H1 (cell line): ENCODE measurements around the gene PACSIN2. TPM values are rescaled to one million over a fixed set of nuclear protein-coding genes. Genes with fewer than 3 reads are reported as not detected.

Source experiments
- CTCF ChIA-PET: fragments of 300-600 bp; sonication (Branson Sonifier 250); formaldehyde crosslinking; loops from one replicate; lab custom pipeline; 2021; ENCODE audit not compliant: partially characterized antibody; lab: Charles Lee
- POLR2A ChIA-PET: fragments of 300-600 bp; sonication (Branson Sonifier 250); formaldehyde crosslinking; loops from one replicate; lab custom pipeline; 2021; ENCODE audit warnings: inconsistent platforms; ENCODE audit not compliant: partially characterized antibody; lab: Charles Lee
- DNase-seq, 2 experiments: peaks; one replicate each; pipeline versions ENCODE4 v3.0.0 to v3.0.0-alpha.2; 2010 to 2022; ENCODE audit warnings: low spot score in 2 of 2, low read depth in 1 of 2, mixed read lengths in 1 of 2
- FAIRE-seq: peaks from 2 replicates; lab custom pipeline; 2011; peaks lifted over from hg19 to GRCh38; lab: Jason Lieb, UNC
- H2AFZ ChIP-seq: 2 replicates; pipeline ENCODE4 v1.8.1; 2012; ENCODE audit warnings: low read length, inconsistent platforms
- H2AK5ac ChIP-seq: 2 replicates; pipeline ENCODE4 v1.6.1; 2013; ENCODE audit warnings: low read depth, low read length
- H2BK120ac ChIP-seq: replicated peaks from 2 replicates; pipeline ENCODE3; 2013; ENCODE audit warnings: low read depth, low read length, inconsistent platforms
- H2BK12ac ChIP-seq: 2 replicates; pipeline ENCODE4 v1.6.1; 2013; ENCODE audit warnings: low read depth, low read length
- H2BK15ac ChIP-seq: 2 replicates; pipeline ENCODE4 v1.6.1; 2013; ENCODE audit warnings: low read length
- H2BK20ac ChIP-seq: 2 replicates; pipeline ENCODE4 v1.6.1; 2013; ENCODE audit warnings: low read length
- H2BK5ac ChIP-seq: 2 replicates; pipeline ENCODE4 v1.6.1; 2013; ENCODE audit warnings: low read depth, low read length
- H3K14ac ChIP-seq: 2 replicates; pipeline ENCODE4 v1.6.1; 2013; ENCODE audit warnings: inconsistent platforms; ENCODE audit not compliant: insufficient read length
- H3K18ac ChIP-seq: 2 replicates; pipeline ENCODE4 v1.6.1; 2013; ENCODE audit warnings: low read length; ENCODE audit errors: extremely low read depth
- H3K23ac ChIP-seq: 2 replicates; pipeline ENCODE4 v1.6.1; 2013; ENCODE audit warnings: inconsistent platforms; ENCODE audit not compliant: insufficient read length
- H3K23me2 ChIP-seq: 2 replicates; pipeline ENCODE4 v1.6.1; 2013; ENCODE audit warnings: low read depth, low read length
- H3K27ac ChIP-seq: 2 replicates; pipeline ENCODE4 v1.6.1; 2011; ENCODE audit warnings: low read depth, low read length, inconsistent platforms
- H3K27me3 ChIP-seq, 4 experiments: replicated peaks in 1 of 4; 1 replicate in 1 of 4; 2 replicates in 3 of 4; pipeline versions ENCODE4 v1.6.1 to v1.8.1; 2011 to 2013; ENCODE audit warnings: low read length in 3 of 4, mild to moderate bottlenecking in 3 of 4, inconsistent platforms in 2 of 4, mixed read lengths in 2 of 4, moderate library complexity in 1 of 4; ENCODE audit not compliant: control insufficient read depth in 3 of 4, insufficient read depth in 3 of 4; ENCODE audit errors: extremely low read depth in 1 of 4
- H3K36me3 ChIP-seq, 4 experiments: 2 replicates each; pipeline versions ENCODE4 v1.6.1 to v1.8.1; 2011 to 2013; ENCODE audit warnings: mild to moderate bottlenecking in 4 of 4, low read length in 3 of 4, moderate library complexity in 2 of 4, control low read depth in 1 of 4, inconsistent platforms in 1 of 4; ENCODE audit not compliant: insufficient read depth in 4 of 4, control insufficient read depth in 2 of 4
- H3K4ac ChIP-seq: replicated peaks from 2 replicates; pipeline ENCODE3; 2013; ENCODE audit warnings: low read length, low read depth, mixed read lengths, inconsistent platforms; ENCODE audit not compliant: insufficient read length
- H3K4me1 ChIP-seq, 4 experiments: replicated peaks in 1 of 4; 1 replicate in 1 of 4; 2 replicates in 3 of 4; pipeline versions ENCODE4 v1.6.1 to v1.8.1; 2011 to 2013; ENCODE audit warnings: low read length in 3 of 4, inconsistent platforms in 2 of 4, mixed read lengths in 1 of 4; ENCODE audit not compliant: insufficient read depth in 4 of 4, control insufficient read depth in 3 of 4
- H3K4me2 ChIP-seq, 2 experiments: 2 replicates each; pipeline versions ENCODE4 v1.6.1 to v1.8.1; 2011 to 2013; ENCODE audit warnings: low read depth in 2 of 2, low read length in 2 of 2, control low read depth in 1 of 2, inconsistent platforms in 1 of 2, mild to moderate bottlenecking in 1 of 2; ENCODE audit not compliant: insufficient read depth in 1 of 2
- H3K4me3 ChIP-seq, 4 experiments: fragments of 200-600, 300-600 bp in 1 of 4; sonication (generic), shearing (Covaris generic), sonication (Bioruptor Twin) in 1 of 4; 2 replicates each; pipeline versions ENCODE4 v1.5.1 to v1.8.1; 2011 to 2016; ENCODE audit warnings: low read length in 4 of 4, low read depth in 3 of 4, control low read depth in 2 of 4, inconsistent platforms in 2 of 4, mild to moderate bottlenecking in 2 of 4, mixed read lengths in 1 of 4, moderate library complexity in 1 of 4; ENCODE audit not compliant: insufficient read depth in 2 of 4; ENCODE audit errors: extremely low read depth in 1 of 4
- H3K56ac ChIP-seq: replicated peaks from 2 replicates; pipeline ENCODE3; 2013; ENCODE audit warnings: low read depth, mild to moderate bottlenecking, mixed read lengths, low read length, inconsistent platforms; ENCODE audit not compliant: insufficient read length
- H3K79me1 ChIP-seq: 2 replicates; pipeline ENCODE4 v1.6.1; 2013; ENCODE audit warnings: low read depth, low read length, control low read depth
- H3K79me2 ChIP-seq, 2 experiments: 2 replicates each; pipeline versions ENCODE4 v1.6.1 to v1.8.1; 2012 to 2013; ENCODE audit warnings: low read length in 2 of 2, mild to moderate bottlenecking in 2 of 2, inconsistent platforms in 1 of 2; ENCODE audit not compliant: insufficient read depth in 2 of 2, control insufficient read depth in 1 of 2
- H3K9ac ChIP-seq, 4 experiments: replicated peaks in 1 of 4; 1 replicate in 1 of 4; 2 replicates in 3 of 4; pipeline versions ENCODE4 v1.6.1 to v1.8.1; 2011 to 2013; ENCODE audit warnings: low read depth in 3 of 4, low read length in 3 of 4, control low read depth in 2 of 4, mild to moderate bottlenecking in 2 of 4, moderate library complexity in 2 of 4, inconsistent platforms in 1 of 4; ENCODE audit errors: extremely low read depth in 1 of 4
- H3K9me3 ChIP-seq, 2 experiments: 2 replicates each; pipeline versions ENCODE4 v1.6.1 to v1.8.1; 2012 to 2013; ENCODE audit warnings: mild to moderate bottlenecking in 2 of 2, moderate library complexity in 2 of 2, control low read depth in 1 of 2, inconsistent platforms in 1 of 2, low read depth in 1 of 2, low read length in 1 of 2, mixed read lengths in 1 of 2; ENCODE audit not compliant: insufficient read depth in 2 of 2
- H4K20me1 ChIP-seq, 2 experiments: replicated peaks in 1 of 2; 2 replicates each; pipeline versions ENCODE3 to v1.8.1; 2011 to 2013; ENCODE audit warnings: inconsistent platforms in 2 of 2, low read length in 2 of 2, mild to moderate bottlenecking in 1 of 2; ENCODE audit not compliant: insufficient read depth in 2 of 2, control insufficient read depth in 1 of 2
- H4K5ac ChIP-seq: 2 replicates; pipeline ENCODE4 v1.6.1; 2013; ENCODE audit warnings: low read length, low read depth, mixed read lengths, inconsistent platforms; ENCODE audit not compliant: insufficient read length
- H4K8ac ChIP-seq: 2 replicates; pipeline ENCODE4 v1.8.0; 2013; ENCODE audit warnings: mild to moderate bottlenecking, moderate library complexity, low read length, inconsistent platforms; ENCODE audit not compliant: insufficient read depth; ENCODE audit errors: extremely low read depth
- H4K91ac ChIP-seq: replicated peaks from 2 replicates; pipeline ENCODE3; 2013; ENCODE audit warnings: low read length, mixed read lengths, inconsistent platforms; ENCODE audit not compliant: insufficient read length
- BACH1 ChIP-seq: IDR thresholded peaks from 2 replicates; pipeline ENCODE4 v1.6.1; 2012; ENCODE audit warnings: low read length, improper control_type of control experiment
- WGBS, 2 experiments: shearing (Covaris generic) in 1 of 2; methylation state at CpG; one replicate each; pipeline versions ENCODE4 v1.1.6 to v1.1.7; 2013 to 2015; ENCODE audit warnings: low lambda C conversion rate in 2 of 2, mixed read lengths in 2 of 2, inconsistent platforms in 1 of 2, low coverage in 1 of 2, missing lambda C conversion rate in 1 of 2; ENCODE audit not compliant: insufficient replicate concordance in 2 of 2, insufficient coverage in 1 of 2, insufficient read length in 1 of 2; ENCODE audit errors: extremely low coverage in 1 of 2, missing lambda C conversion rate in 1 of 2; 5-methylcytosine and 5-hydroxymethylcytosine counted together
- polyA plus RNA-seq, 7 experiments: library from polyadenylated mRNA; depleted of rRNA in 3 of 7; stranded (reverse) in 5 of 7; unstranded in 2 of 7; fragments of >200 nt in 5 of 7; fragments of 200-250 nt in 2 of 7; gene quantifications; 1 replicate in 5 of 7; 2 replicates in 1 of 7; 4 replicates in 1 of 7; pipeline versions ENCODE4 v1.2.1 to v1.2.3, GENCODE V29; 2011 to 2013; ENCODE audit warnings: missing spikeins in 2 of 7, mixed read lengths in 2 of 7
- total RNA-seq: library from RNA; stranded (reverse); fragmentation: NEBNext Ultra II Directional; extraction: Animal tissue kit (Norgen Biotek cat#: 25700); gene quantifications from 2 replicates; pipeline ENCODE4 v1.2.1, GENCODE V29; 2021
- TF ChIP-seq, protein P1 (sequence below): IDR thresholded peaks from 2 replicates; pipeline ENCODE4 v1.6.1; 2012; ENCODE audit warnings: inconsistent platforms
- TF ChIP-seq, protein P2 (sequence below): IDR thresholded peaks from 2 replicates; pipeline ENCODE4 v1.6.1; 2012; ENCODE audit warnings: low read length, inconsistent platforms

The PACSIN2 gene
- total and polyA plus RNA-seq, 2 of the 8 experiments (the other 6 are each of a cell fraction or from before 2014, with no cell fraction given): 44.8 to 64.2 TPM

DNA sequence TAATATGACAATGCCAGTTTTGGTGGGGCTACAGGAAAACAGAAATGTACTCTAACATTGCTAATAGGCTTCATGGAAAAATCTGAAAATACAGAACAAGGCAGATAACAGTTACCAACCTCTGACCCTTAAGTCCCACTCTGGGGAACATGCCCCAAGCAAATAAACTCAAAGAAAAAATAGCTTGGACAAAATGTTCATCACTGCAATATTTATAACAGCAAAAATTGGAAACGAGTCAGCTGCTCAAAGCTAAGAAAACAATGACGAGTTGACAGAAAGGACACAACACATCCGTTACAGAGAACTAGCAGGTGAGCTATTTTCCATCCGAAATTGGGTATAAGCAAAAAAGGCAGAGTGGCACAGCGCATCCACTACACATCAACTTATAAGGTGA is 70.5 kb downstream of the PACSIN2 start:
- no peak overlapping the region for H3K4me2 ChIP-seq
- peaks cover 0 to 11% (median 10%) of the 10 kb centered on the region in 4 experiments for H3K4me1 ChIP-seq
- peaks cover 8 to 23% of the 10 kb centered on the region in 2 experiments for H4K20me1 ChIP-seq
- H3K4me3 ChIP-seq: no peak overlapping the region
- no peak overlapping the region for H3K23ac ChIP-seq
- H3K27me3 ChIP-seq: no peaks in the 10 kb centered on the region
- no peak overlapping the region for H4K8ac ChIP-seq
- no peak overlapping the region for H3K18ac ChIP-seq
- no peak overlapping the region for H3K9ac ChIP-seq
- no peak overlapping the region for H2BK12ac ChIP-seq
- CTCF ChIA-PET: interaction anchor here (0.7 to 2.4 kb wide), 4 partner anchors 15 to 124 kb away, joined by 3 to 12 read pairs (median 4); no protein-coding TSS in a partner anchor
- H3K79me2 ChIP-seq: peaks cover 4 to 71% of the 10 kb centered on the region in 2 experiments; a peak in 2 of 4 replicates
- POLR2A ChIA-PET: interaction anchor here (1.2 to 2.2 kb wide), 3 partner anchors 24 to 330 kb away, joined by 4 to 15 read pairs (median 4); partner anchors contain the start of genes PACSIN2 and POLDIP3
- H3K23me2 ChIP-seq: peaks cover under 1% of the 10 kb centered on the region; the same call in 1 of the 2 replicates
- peaks cover 29% of the 10 kb centered on the region for H3K79me1 ChIP-seq
- H3K14ac ChIP-seq: no peak overlapping the region
- H2AFZ ChIP-seq: no peak overlapping the region
- no peaks in the 10 kb centered on the region; a peak in 1 of 8 replicates for H3K36me3 ChIP-seq
- H2BK120ac ChIP-seq: no peak overlapping the region
- H2BK15ac ChIP-seq: no peak overlapping the region
- no peak overlapping the region for H2BK5ac ChIP-seq
- no peak for TF ChIP-seq BACH1
- TF ChIP-seq, protein P1, sequence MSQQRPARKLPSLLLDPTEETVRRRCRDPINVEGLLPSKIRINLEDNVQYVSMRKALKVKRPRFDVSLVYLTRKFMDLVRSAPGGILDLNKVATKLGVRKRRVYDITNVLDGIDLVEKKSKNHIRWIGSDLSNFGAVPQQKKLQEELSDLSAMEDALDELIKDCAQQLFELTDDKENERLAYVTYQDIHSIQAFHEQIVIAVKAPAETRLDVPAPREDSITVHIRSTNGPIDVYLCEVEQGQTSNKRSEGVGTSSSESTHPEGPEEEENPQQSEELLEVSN: no peak
- TF ChIP-seq, protein P2, sequence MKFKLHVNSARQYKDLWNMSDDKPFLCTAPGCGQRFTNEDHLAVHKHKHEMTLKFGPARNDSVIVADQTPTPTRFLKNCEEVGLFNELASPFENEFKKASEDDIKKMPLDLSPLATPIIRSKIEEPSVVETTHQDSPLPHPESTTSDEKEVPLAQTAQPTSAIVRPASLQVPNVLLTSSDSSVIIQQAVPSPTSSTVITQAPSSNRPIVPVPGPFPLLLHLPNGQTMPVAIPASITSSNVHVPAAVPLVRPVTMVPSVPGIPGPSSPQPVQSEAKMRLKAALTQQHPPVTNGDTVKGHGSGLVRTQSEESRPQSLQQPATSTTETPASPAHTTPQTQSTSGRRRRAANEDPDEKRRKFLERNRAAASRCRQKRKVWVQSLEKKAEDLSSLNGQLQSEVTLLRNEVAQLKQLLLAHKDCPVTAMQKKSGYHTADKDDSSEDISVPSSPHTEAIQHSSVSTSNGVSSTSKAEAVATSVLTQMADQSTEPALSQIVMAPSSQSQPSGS: no peak
- FAIRE-seq: no peak
- no peak overlapping the region for H2BK20ac ChIP-seq
- no peak overlapping the region for H4K91ac ChIP-seq
- no peak for DNase-seq
- no peak overlapping the region for H3K56ac ChIP-seq
- H4K5ac ChIP-seq: no peak overlapping the region
- WGBS, 2 experiments: 93% methylated on average over 5 of the region's 5 CpGs; no CpG with 5 or more reads in 1 of the 2 experiments
- no peak overlapping the region for H3K4ac ChIP-seq
- no peak overlapping the region for H3K27ac ChIP-seq
- no peaks in the 10 kb centered on the region for H3K9me3 ChIP-seq
- no peak overlapping the region for H2AK5ac ChIP-seq
